IPS-NIHi7 (cell line): ENCODE data around the gene UTS2.

Experiments
- DNase-seq: peaks from one replicate; pipeline ENCODE4 v3.0.0; 2012; ENCODE audit warnings: mixed read lengths; ENCODE audit errors: extremely low spot score

Gene UTS2

DNA sequence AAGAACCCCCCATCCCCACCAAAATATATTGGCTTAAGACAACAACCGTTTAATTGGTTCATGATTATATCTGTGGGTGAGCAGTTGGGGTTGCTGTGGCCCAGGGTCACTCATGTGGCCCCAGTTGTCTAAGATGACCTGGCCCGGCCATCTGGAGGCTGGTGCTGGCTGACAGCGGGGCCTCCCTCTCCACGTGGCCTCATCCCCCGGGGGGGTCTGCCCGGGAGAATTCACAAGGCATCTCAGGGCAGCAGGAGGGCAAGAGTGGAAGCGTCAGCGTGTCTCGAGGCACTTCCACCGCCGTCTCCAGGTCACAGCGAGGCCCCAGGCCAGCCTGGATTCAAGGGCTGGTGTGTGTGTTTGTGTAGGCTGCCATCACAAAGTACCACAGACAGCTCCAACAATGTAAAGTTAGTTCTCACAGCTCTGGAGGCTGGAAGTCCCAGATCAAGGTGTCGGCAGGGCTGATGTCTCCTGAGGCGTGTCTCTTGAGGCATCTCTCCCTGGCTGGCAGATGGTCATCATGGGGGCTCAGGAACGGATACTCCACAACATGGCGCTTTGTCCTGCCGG is 11.0 kb upstream of the UTS2 start:
- DNase-seq: no peak

DNA sequence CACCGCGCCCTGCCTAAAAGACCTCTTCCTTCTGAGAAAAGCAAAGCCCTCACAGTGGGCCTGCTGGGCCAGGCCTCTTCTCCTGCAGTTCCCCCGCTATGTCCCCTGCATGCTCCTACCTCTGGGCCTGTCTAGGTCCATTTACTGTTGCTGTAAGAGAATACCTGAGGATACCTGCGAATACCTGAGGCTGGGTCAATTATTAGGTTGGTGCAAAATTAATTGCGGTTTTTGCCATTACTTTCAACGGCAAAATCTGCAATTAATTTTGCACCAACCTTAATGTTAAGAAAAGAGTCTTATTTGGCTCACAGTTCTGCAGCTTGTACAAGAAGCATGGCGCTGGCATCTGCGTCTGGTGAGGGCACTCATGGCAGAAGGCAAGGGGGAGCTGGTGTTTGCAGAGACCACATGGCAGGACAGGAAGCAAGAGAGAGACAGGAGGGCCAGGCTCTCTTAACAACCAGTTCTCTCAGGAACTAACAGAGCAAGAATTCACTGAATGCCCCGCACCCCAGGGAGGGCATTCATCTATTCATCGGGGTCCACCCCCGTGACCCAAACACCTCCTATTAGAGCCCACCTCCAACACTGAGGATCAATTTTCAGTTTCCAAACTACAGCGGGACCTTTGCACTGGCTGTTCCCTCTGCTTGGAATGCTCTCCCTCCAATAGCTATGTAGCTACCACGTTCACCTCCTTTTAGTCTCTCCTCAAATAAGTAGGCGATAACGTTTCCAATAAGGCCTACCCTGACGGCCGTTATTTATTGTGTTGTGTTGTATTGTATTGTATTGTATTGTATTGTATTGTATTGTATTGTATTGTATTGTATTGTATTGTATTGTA is 9.6 kb upstream of the UTS2 start:
- DNase-seq: no peak

DNA sequence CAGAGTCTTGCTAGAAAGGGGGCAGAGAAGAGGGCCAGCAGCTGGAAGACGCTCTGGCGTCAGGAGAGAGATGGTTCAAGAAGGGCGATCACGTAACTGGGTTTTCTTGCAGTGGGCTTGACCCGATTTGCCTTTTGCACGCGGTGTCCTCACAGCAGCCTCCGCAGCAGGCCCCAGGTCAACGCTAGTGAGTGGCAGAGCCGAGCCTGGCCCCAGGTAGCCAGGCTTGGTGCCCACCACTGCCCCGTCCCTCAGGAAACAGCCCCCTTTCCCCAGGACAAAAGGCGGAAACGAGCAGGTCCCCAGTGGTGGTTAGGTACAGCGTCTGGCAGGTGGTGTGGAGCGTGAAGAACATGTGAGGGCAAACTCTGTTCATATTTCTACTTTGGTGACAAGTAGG is 8.6 kb upstream of the UTS2 start:
- no peak for DNase-seq

DNA sequence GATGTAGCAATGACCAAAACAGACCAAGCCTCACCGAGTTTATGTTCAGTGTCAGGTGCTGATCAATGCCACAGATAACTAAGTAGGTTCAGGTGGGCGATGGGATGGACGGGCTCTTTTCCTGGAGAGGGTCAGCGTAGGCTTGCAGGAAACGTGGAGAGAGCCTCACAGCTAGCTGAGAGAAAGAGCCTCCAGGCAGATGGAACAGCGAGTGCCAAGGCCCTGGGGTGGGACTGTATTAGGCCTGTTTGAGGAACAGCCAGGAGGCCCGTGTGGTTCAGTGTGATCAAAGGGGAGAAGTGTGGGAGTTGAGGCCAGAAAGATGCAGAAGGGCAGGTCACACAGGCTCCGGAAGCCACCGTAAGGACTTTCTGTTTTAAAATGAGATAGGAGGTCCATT is 7.3 kb upstream of the UTS2 start:
- DNase-seq: no peak

DNA sequence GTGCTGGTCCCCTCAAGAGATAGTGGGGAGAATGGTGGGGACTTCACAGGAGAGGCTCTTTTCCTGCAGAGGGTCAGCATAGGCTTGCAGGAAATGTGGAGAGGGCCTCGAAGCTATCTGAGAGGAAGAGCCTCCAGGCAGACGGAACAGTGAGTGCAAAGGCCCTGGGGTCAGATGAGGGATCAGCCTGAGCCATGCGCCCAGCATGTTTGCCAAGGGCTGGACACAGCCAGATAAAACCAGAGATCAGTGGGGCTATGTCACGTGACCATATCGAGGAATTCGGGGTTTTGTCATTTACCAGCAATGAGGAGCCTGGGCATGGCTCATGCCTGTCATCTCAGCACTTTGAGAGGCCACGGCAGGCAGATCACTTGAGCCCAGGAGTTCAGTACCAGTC is 6.5 kb upstream of the UTS2 start:
- no peak for DNase-seq

DNA sequence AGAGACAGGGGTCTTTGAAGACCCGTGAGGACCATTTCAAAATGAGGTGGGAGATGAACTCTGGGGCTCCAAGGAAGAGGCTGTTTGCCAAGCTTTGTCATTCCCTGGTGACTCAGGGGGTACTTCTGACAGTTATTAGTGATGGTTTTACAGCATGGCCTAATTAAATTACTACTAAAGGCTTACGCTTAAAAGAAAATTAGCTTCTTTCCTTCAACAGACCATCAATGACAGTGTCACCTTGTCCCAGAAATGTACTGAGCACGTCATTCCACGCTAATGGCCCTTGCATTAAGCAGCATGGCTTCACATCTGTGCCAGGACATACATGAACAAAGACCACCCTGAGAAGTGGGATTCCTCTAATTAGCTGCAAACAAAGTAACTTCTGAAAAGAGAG is 5.1 kb upstream of the UTS2 start:
- DNase-seq: no peak

DNA sequence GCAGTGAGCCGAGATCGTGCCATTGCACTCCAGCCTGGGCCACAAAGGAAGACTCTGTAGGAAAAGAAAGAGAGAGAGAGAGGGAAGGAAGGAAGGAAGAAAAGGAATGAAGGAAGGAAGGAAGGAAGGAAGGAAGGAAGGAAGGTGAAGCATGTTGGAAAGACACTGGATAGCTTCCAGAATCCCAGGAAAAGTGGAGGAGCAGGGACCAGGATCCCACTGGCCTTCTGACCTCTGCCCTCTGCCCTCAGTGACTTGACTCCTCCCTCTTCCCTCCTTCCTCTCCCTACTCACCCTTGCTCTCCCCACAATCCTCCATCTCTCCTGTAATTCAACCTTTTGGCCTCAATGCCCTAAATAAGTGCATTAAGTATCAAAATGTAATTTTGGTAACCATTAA is 4.1 kb upstream of the UTS2 start:
- no peak for DNase-seq

DNA sequence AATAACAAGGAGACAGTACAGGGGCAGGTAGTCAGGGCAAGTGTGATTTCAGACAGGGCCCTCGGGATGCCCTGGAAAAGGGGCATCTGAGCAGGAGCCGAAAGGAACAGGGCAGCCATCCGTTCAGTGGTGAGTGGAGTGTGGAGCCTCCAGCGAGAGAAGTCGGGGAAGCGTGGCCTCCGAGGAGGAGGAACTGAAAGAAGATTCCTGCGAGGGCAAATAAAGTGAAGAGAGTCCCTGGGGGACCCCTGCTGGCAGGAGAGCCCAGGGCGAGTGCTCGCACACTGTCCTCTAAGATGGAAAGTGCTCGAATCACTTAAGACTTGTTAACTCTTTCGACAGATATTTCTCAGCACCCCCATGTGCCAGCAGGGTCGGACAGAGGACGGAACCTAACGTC is 3.5 kb upstream of the UTS2 start:
- peak; percentile 41 for DNase-seq

DNA sequence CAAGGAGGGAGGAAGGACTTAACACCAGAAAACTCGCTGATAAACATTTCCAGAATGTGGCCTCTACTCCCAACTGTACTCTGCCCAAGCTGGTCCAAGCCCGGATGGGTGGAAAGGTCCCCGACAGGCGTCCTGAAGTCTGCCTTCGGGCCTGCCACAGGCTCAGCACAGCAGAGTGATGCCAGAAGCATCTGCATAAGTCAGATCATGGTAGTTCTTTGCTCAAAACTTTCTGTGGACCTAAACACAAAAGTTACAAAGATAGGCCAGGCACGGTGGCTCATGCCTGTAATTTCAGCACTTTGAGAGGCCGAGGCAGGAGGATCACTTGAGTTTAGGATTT is 790 bp upstream of the UTS2 start:
- DNase-seq: no peak

DNA sequence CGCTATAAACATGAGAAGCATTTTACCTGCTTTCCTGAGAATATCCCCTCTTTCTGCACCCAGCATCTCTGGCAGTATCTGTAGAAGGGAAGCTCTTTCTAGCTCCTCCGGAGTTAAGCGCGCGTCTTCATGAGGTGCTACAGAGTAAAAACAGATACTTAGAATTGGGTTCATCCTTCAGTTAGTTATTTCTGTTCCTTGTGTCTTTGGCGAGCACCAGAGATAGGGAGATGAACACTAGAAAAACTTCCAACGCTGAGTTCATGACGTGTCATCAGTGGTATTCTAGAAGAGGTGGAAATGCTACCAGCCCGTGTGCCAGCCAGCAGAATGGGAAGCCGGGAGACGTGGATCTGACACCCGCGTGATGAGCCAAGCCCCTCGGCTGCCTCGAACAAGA is 2.1 kb downstream of the UTS2 start:
- DNase-seq: no peak

DNA sequence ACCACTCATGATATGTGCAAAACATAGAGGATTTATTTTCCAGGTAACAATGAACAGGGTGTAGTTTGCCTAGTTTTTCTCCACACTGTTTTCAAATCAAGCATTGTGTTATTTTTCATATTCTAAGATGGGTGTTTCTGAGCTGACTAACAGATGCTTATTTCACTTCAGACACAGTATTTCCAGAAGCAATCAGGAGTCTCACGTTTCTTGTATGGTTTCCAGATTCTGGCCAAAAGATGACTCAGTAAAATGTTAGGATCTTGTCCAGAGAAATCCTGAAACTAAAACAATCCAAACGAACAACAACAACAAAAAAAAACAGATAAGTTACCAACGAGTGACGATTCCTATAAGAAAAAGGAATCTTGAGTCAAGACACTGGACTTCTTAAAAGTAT is 5.3 kb downstream of the UTS2 start:
- DNase-seq: no peak

DNA sequence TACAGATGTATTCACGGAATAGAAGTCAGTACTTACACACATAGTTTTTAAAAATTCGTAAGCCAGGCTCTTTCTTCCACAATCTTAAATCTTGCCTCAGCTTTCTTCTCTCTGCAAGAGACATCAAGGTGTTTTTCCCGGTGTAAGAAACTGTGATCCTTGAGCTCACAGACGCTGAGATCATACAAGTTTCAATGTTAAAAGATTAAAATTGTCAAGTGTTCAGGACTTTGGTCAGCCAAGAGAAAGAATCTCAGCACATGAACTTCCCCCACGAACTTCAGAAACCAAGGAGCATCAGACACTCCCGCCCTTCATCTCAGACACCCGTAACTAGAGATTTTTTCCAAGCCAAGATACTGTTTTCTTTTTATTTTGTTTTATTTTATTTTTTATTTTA is 6.2 kb downstream of the UTS2 start:
- DNase-seq: no peak

DNA sequence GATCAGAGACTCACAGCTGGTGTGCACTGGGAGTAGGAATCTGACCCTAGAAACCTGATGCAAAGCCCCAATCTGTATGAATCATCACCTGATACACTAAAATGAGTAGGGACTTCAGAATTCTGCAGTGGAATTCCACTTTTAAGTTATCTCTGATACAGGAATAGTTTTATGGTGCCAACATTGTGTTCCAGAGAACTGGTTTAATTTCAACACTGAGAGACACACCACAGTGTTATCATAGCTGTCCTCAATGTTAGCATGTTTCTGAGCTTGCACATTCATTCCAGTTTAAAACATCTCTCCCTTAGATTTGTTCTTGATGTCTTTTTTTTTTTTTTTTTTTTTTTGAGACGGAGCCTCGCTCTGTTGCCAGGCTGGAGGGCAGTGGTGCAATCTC is 7.1 kb downstream of the UTS2 start:
- DNase-seq: no peak

DNA sequence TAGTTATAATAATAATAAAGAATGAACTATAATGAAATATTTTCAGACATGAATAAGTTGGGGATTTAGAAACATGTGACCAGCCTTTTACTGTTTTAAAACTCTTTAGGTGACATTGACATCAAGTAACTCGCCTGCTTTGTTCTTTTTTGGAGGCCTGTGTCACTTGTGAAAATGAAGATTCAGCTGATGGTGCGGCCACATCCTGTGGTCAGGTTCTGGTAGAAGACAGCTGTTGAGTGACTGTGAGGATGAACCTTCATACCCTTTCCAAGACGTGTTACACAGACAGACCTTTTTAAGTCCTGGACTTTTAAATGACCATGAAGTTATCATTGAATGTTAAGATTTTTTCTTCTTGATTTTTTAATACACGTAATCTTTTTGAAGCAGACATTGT is 10.3 kb downstream of the UTS2 start:
- DNase-seq: no peak

DNA sequence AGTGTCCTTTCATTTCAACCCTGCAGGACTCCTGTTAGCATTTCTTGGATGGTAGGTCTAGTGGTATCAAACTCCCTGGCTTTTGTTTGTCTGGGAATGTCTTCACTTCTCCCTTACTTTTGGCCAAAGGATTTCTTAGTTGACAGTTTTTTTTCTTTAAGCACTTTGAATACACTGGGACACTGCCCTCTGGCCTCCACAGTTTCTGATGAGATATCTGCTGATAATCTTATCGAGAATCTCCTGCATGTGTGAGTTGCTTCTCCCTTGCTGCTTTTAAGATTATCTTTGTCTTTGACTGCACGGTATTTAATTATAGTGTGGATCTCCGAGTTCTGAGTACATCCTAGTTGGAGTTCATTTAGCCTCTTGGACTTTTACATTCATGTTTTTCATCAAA is 13.3 kb downstream of the UTS2 start:
- no peak for DNase-seq

DNA sequence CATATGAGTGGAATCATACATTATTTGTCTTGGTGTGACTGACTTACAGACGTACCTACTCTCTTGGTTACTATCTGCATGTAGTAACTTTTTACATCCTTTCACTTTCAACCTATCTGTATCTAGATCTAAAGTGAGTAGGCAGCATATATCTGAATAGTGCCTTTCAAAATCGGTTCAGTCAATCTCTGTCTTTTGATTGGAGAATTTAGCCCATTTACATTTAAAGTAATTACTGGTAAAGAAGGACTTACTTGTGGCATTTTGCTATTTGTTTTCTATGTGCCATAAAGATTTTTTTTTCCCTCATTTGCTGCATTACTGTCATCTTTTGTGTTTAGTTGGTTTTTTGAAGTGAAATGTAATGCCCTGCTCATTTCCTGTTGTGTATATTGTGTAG is 14.2 kb downstream of the UTS2 start:
- no peak for DNase-seq

DNA sequence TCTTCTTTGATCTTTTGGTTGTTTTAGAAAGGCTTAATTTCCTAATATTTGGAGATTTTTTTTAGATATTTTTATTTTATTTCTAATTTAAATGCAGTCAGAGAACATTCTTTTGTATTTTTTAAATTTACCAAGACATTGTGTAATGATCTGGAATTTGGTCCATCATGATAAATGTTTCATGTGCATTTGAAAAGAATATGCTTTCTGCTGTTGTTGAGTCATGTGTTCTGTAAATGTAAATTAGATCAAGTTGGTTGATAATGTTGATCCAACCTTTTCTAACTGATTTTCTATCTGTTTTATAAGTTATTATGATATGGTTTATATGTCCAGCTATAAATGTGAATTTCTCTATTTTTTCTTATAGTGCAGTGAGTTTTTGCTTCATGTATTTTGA is 19.8 kb downstream of the UTS2 start:
- DNase-seq: no peak

DNA sequence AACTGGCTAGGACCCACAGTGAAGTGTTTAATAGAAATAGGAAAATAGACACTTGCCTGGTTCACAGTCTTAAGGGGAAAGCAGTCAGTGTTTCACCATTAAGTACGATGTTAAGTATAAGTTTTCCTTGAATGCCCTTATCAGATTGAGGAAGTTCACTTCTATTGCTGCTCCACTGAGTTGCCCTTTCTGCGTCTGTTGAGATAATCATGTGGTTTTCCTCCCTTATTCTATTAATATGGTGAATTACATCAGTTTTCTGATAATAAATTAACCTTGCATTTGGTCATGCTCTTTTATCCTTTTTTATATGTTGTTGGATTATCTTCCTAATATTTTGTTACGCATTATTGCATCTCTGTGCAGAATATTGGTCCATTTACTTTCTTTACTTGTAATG is 21.4 kb downstream of the UTS2 start:
- DNase-seq: no peak

DNA sequence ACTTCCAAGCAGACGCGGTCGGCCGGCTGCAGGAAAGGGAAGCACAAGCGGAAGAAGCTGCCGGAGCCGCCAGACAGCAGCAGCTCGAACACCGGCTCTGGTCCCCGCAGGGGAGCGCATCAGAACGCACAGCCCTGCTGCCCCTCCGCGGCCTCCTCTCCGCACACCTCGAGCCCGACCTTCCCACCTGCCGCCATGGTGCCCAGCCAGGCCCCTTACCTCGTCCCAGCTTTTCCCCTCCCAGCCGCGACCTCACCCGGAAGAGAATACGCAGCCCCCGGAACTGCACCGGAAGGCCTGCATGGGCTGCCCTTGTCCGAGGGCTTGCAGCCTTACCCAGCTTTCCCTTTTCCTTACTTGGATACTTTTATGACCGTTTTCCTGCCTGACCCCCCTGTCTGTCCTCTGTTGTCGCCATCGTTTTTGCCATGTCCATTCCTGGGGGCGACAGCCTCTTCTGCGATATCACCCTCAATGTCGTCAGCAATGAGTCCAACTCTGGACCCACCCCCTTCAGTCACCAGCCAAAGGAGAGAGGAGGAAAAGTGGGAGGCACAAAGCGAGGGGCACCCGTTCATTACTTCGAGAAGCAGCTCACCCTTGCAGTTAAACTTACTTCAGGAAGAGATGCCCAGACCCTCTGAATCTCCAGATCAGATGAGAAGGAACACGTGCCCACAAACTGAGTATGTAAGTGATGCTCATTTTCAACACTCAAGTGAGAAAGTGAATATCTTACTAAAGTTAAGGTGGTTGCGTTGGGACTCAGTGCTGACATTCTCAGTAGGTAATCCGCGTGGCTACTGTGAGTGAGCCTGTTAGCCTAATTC is 25.5 kb downstream of the UTS2 start:
- DNase-seq: no peak

DNA sequence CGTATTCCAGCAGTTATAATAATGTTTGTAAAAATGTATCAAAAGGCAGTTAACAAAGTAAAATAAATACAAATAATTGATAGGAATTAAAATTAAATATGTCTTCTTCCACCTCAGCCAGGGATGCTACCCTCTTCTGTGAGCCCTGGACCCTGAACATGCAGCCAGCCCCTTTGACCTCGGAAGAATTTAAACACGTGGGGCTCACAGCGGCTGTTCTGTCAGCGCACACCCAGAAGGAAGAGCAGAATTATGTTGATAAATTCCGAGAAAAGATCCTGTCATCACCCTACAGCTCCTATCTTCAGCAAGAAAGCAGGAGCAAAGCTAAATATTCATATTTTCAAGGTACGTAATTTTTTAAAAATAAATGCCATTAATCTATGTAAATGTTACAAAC is 26.5 kb downstream of the UTS2 start:
- no peak for DNase-seq

DNA sequence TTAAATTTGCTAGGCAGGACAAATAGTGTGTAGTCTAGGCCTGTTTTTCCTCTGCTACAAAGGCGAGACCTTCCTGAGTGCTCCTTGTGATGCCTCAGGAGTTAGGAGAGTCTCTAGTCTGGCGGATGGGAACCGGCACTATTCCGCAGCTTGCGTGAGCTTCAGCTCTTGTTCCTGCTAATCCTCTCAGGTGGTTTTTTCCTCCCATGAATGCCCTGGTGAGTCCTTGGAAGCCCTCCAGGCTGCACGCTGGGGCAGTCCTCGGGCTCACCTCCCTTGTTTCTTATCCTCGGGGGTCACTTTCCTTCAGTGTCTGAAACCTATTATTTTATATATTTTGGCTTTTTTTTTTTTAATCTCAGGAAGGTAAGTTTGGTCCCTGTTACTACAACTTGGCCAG is 28.2 kb downstream of the UTS2 start:
- DNase-seq: no peak

DNA sequence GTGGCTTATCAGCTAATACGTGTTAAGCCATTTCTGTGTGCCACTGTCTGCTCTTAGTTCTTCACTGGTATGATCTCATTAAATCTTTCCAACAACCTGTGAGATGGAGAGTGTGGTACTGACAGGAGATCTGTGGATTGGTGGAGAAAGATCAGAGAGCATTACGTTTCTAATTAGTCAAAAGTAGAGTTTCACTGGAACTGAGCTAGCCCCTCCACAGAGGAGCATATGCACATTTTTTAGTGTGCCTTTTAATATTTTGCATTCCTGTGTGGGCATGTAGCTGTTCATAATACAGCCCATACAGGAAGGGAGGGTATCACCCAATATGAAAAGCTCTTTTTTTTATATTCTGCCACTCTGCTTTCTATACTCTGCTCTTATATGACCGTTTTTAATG is 31.6 kb downstream of the UTS2 start:
- no peak for DNase-seq
